ENCODE data around the gene NFATC4.
"Not testable (repeated sequence)": the region's sequence is repeated elsewhere in the genome, so short reads cannot be mapped to it uniquely, and the experiment has no call there.

The NFATC4 gene

DNA sequence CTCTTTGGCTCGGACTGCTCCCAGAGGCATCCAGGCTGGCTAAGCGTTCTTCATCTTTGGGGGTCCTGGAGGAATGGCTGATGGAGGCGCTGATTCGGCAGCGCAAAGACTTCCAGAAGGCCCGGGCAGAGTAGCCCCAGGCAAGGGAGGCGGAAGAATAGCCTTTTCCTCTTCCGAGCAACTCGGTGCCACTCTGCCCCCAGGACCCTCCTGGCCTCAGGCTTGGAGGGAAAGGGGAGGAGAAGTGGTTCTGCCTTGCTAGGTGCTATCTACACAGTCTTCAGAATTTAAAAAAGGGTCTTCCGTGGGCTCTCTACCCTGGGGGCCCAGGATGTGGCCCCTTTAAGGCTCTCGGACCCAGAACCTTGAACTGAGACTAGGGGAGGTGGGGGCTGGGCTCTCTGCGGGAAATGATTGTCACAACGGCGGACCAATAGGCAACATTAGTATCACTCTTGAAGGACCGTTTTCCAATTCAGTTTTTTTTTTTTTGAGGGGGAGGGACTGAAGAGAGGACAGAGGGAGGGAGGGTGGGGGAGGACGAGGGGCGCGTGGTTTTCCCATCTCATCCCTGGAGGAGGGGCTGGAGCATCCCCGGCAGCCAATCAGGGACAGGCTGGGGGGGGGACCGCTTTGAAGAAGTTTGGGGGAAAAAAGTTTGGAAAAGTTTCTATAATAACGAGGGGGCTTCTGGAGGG is at the start of gene NFATC4:
Gene NFATC4 (plus strand): TSS at position 671 of the 698 bp plus-strand sequence. CDS start 157 bp downstream, outside the sequence.
- DNase-seq (ENCODE audit: low spot score in 2 of 2) (no peak), ATAC-seq (replicated peaks; ENCODE audit: extremely low read depth, poor library complexity, severe bottlenecking) (no peak)
- Mint-ChIP-seq H3K4me3 (peak within 1 kb of the TSS; percentile 70), H3K9me3 (no peaks in the 10 kb centered on the region), H3K27ac (ENCODE audit: low read depth) (no peak within 1 kb of the TSS), H3K36me3 (ENCODE audit: insufficient read depth) (peaks cover 9% of the 10 kb centered on the region), H3K27me3 (peaks cover 62% of the 10 kb centered on the region), H3K4me1 (peaks cover 34% of the 10 kb centered on the region)

DNA sequence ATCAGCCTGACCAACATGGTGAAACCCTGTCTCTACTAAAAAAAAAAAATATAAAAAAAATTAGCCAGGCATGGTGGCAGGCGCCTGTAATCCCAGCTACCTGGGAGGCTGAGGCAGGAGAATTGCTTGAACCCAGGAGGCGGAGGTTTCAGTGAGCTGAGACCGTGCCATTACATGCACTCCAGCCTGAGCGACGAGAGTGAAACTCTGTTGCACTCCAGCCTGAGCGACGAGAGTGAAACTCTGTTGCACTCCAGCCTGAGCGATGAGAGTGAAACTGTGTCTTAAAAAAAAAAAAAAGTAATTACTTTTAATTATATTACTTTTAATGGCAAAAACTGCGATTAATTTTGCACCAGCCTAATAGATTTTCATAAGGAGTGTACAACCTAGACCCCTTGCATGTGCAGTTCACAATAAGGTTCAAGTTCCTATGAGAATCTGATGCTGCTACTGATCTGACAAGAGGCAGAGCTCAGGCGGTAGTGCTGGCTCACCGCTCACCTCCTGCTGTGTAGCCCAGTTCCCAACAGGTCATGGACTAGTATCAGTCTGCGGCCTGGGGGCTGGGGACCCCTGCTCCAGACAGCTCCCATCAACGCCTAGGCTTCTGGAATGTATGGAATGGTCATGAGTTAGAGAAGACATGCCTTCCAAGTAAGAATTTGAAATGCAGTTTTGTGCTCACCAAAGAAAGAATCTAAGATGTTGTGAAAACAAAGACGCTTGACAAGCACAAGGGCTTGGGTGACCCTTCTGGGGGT is 46.6 kb upstream of the NFATC4 start:
- H3K4me3 Mint-ChIP-seq = no peak overlapping the region
- peaks cover 17% of the 10 kb centered on the region for H3K4me1 Mint-ChIP-seq

DNA sequence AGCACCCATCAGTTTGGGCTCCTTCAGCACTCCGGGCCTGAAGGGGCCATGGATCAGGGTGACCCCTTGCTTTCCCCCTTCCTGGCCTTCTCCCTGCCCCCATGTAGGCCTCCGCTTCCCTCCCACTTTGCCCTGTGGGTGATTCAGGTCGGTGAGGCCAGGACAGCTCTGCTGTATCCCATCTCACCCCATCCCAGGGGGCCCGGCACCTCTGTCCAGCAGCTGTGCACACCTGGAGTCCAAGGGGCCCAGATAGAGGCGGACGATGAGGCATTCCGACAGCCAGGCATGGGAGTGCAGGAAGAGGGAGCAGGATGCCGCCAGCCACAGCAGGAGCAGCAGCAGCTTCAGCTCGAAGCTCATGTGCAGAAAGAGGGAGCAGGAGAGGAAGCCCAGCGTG is 45.3 kb upstream of the NFATC4 start:
- Mint-ChIP-seq H3K36me3 (ENCODE audit: insufficient read depth) (no peaks in the 10 kb centered on the region), H3K27me3 (no peaks in the 10 kb centered on the region), H3K4me1 (peaks cover 26% of the 10 kb centered on the region), H3K9me3 (no peaks in the 10 kb centered on the region), H3K4me3 (no peak overlapping the region), H3K27ac (ENCODE audit: low read depth) (no peak overlapping the region)
- ATAC-seq (replicated peaks; ENCODE audit: extremely low read depth, poor library complexity, severe bottlenecking) (no peak), DNase-seq (ENCODE audit: low spot score in 2 of 2) (no peak)

More for the DNA sequence above, 46.6 kb upstream of the NFATC4 start:
- Mint-ChIP-seq H3K27ac (ENCODE audit: low read depth) (no peak overlapping the region), H3K27me3 (no peaks in the 10 kb centered on the region), H3K36me3 (ENCODE audit: insufficient read depth) (no peaks in the 10 kb centered on the region), H3K9me3 (no peaks in the 10 kb centered on the region)
- ATAC-seq (replicated peaks; ENCODE audit: extremely low read depth, poor library complexity, severe bottlenecking) = no peak
- no peak for DNase-seq (ENCODE audit: low spot score in 2 of 2)

DNA sequence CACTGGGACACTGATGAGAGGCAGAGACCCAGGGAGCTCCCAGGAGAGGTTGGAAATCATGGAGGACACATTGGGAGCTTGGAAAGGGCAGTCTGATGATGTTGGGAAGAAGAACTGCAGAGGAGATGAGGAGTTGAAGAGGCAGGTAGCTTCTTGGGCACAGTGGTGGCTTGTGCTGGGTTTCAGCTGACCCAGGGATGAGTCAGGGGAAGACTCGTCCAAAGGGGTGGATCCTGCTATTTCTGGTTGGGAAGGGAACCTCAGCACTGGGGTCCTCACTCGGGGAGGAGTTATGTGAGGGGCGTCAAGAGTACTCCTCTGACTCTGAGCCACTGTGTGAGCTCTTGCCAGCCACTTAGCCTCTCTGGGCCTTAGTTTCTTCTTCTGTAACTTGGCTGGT is 44.6 kb upstream of the NFATC4 start:
- H3K27ac Mint-ChIP-seq (ENCODE audit: low read depth) = no peak overlapping the region
- peaks cover 32% of the 10 kb centered on the region for H3K4me1 Mint-ChIP-seq
- ATAC-seq (replicated peaks; ENCODE audit: extremely low read depth, poor library complexity, severe bottlenecking) (no peak), DNase-seq (ENCODE audit: low spot score in 2 of 2) (no peak)
- H3K27me3 Mint-ChIP-seq = no peaks in the 10 kb centered on the region
- H3K4me3 Mint-ChIP-seq = no peak overlapping the region
- H3K9me3 Mint-ChIP-seq = no peaks in the 10 kb centered on the region
- H3K36me3 Mint-ChIP-seq (ENCODE audit: insufficient read depth) = no peaks in the 10 kb centered on the region

DNA sequence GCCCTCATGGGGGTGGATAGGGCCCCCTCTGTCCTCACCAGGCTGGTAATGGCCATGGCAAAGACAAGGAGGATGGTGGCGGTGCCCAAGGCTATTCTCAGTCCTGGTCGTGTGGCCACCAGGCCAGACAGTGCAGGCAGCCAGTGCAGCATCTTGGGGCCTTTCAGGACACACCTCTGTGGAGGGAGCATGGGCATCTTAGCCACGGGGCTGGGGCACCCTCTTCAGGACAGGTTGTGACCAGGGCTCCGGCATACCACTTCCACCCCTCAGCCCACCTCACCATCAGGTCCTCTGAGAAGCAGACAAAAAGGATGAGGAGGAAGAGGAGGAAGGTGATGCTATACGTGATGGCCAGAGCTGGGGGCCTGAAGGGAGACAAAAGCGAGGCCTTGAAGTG is 44.0 kb upstream of the NFATC4 start:
- no peaks in the 10 kb centered on the region for H3K9me3 Mint-ChIP-seq
- H3K36me3 Mint-ChIP-seq (ENCODE audit: insufficient read depth) = no peaks in the 10 kb centered on the region
- no peak for DNase-seq (ENCODE audit: low spot score in 2 of 2)
- ATAC-seq (replicated peaks; ENCODE audit: extremely low read depth, poor library complexity, severe bottlenecking) = no peak
- peaks cover 34% of the 10 kb centered on the region for H3K4me1 Mint-ChIP-seq
- H3K4me3 Mint-ChIP-seq = no peak overlapping the region
- no peaks in the 10 kb centered on the region for H3K27me3 Mint-ChIP-seq
- peak overlapping the region; percentile 22 for H3K27ac Mint-ChIP-seq (ENCODE audit: low read depth)

DNA sequence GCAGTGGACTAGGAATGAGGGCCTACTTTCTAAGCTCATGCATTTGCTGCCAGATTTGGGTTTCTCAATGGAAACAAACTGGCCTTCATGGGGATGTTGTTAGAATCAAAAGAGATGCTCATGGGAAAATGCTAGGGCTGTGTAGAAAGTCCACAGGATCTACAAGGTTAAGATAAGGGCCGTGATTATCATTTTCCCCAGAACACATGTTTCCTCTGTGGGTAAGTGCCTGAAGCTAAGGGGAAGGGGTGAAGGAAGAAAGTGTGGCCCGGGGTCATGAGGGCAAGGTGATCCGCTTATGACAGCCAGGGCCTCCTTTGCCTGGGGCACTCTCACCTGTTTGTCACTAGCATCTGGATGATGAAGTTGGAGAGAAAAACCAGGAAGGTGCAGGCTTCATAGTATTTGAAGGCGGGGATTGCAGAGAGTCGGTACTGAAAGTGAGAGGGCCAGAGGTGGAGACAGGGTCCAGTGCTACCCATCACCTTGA is 42.9 kb upstream of the NFATC4 start:
- ATAC-seq (replicated peaks; ENCODE audit: extremely low read depth, poor library complexity, severe bottlenecking) (no peak), DNase-seq (ENCODE audit: low spot score in 2 of 2) (no peak)
- H3K4me1 Mint-ChIP-seq = peaks cover 40% of the 10 kb centered on the region
- H3K4me3 Mint-ChIP-seq = no peak overlapping the region
- H3K27me3 Mint-ChIP-seq = no peaks in the 10 kb centered on the region
- no peak overlapping the region for H3K27ac Mint-ChIP-seq (ENCODE audit: low read depth)
- H3K9me3 Mint-ChIP-seq = no peaks in the 10 kb centered on the region
- H3K36me3 Mint-ChIP-seq (ENCODE audit: insufficient read depth) = peaks cover 8% of the 10 kb centered on the region

DNA sequence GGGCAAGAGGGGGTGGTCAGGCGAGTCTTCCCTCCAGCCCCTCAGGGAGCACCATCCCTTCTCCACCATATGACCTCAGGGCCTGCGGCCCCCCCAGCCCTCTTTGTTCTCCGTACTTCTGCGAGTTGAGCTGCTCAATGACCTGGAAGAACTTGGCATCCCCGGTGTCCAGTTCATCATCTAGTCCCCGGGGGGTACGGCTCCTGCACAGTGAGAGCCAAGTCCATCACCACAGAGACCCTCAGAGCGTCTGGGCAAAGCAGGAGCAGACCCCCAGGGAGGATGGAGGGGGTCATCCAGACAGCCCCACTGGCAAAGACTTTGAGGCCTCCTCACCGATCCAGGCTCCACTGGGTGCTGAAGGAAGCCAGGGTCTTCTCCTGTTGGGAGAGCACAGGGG is 42.0 kb upstream of the NFATC4 start:
- Mint-ChIP-seq H3K4me3 (no peak overlapping the region), H3K9me3 (no peaks in the 10 kb centered on the region), H3K4me1 (peaks cover 48% of the 10 kb centered on the region), H3K36me3 (ENCODE audit: insufficient read depth) (peaks cover 11% of the 10 kb centered on the region), H3K27ac (ENCODE audit: low read depth) (no peak overlapping the region), H3K27me3 (no peaks in the 10 kb centered on the region)
- ATAC-seq (replicated peaks; ENCODE audit: extremely low read depth, poor library complexity, severe bottlenecking) = no peak
- no peak for DNase-seq (ENCODE audit: low spot score in 2 of 2)

DNA sequence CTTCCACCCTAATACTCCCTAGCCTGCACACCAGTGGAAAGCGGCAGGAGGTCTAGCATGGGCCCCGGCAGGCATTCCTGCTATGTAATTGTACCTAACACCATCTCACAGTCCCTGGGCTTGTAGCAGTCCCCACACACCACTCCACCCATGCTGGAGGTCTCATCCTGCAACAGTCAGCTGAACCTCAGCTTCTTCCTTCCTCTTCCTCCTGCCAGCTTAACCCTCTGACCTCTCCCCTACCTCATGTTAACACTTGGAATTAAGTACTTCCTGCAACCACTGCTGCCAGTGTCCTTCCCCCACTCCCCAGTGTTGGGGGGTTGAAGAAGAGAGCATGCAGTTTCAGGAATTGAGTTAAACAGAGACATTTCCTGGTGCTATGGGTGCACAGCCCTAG is 40.7 kb upstream of the NFATC4 start:
- no peaks in the 10 kb centered on the region for H3K9me3 Mint-ChIP-seq
- peak overlapping the region; percentile 48 for H3K4me3 Mint-ChIP-seq
- DNase-seq (ENCODE audit: low spot score in 2 of 2) (no peak), ATAC-seq (replicated peaks; ENCODE audit: extremely low read depth, poor library complexity, severe bottlenecking) (no peak)
- H3K36me3 Mint-ChIP-seq (ENCODE audit: insufficient read depth) = peaks cover 15% of the 10 kb centered on the region
- H3K27me3 Mint-ChIP-seq = no peaks in the 10 kb centered on the region
- H3K4me1 Mint-ChIP-seq = peaks cover 60% of the 10 kb centered on the region
- peak overlapping the region; percentile 79 for H3K27ac Mint-ChIP-seq (ENCODE audit: low read depth)

DNA sequence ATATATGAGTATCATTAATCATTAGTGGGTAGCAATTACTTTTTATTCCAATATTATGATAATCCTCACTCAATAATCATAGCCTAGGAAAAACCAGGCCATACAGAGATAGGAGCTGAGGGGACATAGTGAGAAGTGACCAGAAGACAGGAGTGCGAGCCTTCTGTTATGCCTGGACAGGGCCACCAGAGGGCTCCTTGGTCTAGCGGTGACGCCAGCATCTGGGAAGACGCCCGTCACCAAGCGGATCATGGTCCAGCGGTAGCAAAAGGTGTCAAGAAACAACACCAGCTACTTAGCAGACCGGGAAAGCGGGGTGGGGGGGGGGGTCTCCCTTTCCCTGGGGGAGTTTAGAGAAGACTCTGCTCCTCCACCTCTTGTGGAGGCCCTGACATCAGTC is 40.1 kb upstream of the NFATC4 start:
- Mint-ChIP-seq H3K4me3 (peak overlapping the region; percentile 48), H3K27ac (ENCODE audit: low read depth) (peak overlapping the region; percentile 79), H3K36me3 (ENCODE audit: insufficient read depth) (peaks cover 19% of the 10 kb centered on the region), H3K4me1 (peaks cover 62% of the 10 kb centered on the region)
- not testable (repeated sequence) for H3K9me3 Mint-ChIP-seq; DNase-seq (ENCODE audit: low spot score in 2 of 2); H3K27me3 Mint-ChIP-seq; ATAC-seq (replicated peaks; ENCODE audit: extremely low read depth, poor library complexity, severe bottlenecking)

DNA sequence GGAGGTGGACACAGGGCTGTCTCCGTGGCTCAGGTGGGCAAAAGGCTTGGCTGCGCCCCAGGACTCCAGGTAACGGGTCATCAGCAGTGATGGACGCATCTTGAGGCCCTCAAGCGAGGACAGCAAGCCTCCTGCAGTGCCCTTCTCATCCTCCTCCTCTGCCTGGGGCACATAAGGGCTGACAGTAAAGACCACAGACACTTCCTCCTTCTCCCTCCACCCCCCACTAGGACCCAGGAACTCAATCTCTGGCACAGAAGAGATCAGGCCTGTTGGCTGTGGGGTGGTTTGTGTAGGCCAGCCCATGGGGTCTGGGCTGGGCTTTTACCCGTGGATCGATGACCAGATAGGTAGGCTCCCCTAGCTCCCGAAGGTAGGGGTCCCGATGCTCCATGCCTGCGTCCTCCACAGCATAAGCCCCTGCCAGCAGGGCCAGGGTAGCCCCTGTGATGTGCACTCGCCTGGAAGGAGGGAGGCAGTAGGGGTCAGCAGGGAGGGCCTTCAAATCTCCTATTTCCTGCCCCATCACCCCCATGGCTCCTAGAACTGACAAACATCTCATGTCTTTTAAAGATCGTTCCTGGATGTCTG is 38.8 kb upstream of the NFATC4 start:
- H3K9me3 Mint-ChIP-seq = no peaks in the 10 kb centered on the region

DNA sequence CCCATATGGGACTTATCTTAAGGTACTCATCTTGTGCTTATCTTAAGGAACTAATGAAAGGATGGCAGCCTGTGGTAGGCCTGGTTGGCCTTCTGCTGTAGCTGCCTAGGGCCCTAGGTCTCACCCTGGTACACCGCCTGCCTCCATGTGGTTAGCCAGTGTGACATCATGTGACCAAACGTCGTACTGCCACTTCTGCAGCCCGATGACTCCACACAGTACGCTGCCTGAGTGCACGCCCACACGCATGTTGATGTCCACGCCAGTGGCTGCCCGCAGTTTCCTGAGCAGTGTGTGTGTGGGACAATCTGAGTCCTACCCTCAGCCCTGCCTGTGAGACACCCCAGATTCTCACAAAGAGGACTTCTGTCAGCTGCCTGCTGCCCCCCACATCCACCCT is 38.2 kb upstream of the NFATC4 start:
- peak overlapping the region; percentile 79 for H3K27ac Mint-ChIP-seq (ENCODE audit: low read depth)

More for the DNA sequence above, 38.8 kb upstream of the NFATC4 start:
- H3K4me3 Mint-ChIP-seq = peak overlapping the region; percentile 53
- H3K27ac Mint-ChIP-seq (ENCODE audit: low read depth) = peak overlapping the region; percentile 79
- H3K27me3 Mint-ChIP-seq = no peaks in the 10 kb centered on the region
- H3K36me3 Mint-ChIP-seq (ENCODE audit: insufficient read depth) = peaks cover 21% of the 10 kb centered on the region
- DNase-seq (ENCODE audit: low spot score in 2 of 2) (no peak), ATAC-seq (replicated peaks; ENCODE audit: extremely low read depth, poor library complexity, severe bottlenecking) (no peak)
- peaks cover 56% of the 10 kb centered on the region for H3K4me1 Mint-ChIP-seq

DNA sequence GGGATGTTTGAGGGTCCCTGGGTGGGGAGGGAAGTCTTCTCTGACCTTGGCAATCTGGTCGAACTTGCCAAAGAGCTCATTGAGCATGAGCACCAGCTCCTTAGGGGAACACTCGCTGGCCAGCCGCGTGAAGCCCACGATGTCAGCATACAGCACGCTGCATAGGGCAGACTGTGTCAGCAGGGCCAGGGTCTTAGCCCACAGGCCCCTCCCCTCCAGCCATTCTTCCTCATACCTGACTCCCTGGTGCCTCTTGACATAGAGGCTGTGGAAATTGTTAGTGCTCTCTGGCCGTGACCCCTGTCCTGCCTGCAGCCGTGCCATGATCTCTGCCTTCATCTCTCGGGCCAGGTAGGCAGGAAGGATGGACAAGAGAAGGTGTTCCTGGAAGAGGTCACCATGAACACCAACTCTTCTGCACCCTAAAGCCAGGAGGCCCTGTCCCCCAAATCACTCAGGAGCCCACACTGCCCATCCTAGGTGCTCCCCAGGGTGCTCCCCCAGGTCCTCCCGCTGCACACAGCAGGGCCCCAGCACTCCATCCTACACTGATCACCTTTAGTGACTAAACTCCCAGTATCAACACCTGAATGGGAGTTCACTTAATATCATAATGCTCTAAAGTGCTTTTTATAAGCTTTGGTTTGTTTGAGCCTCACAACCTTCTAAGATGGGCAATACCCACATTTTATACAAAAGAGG is 36.9 kb upstream of the NFATC4 start:
- Mint-ChIP-seq H3K27ac (ENCODE audit: low read depth) (peak overlapping the region; percentile 83), H3K9me3 (no peaks in the 10 kb centered on the region), H3K36me3 (ENCODE audit: insufficient read depth) (peaks cover 21% of the 10 kb centered on the region), H3K4me3 (no peak overlapping the region), H3K27me3 (peaks cover 12% of the 10 kb centered on the region), H3K4me1 (peaks cover 65% of the 10 kb centered on the region)
- ATAC-seq (replicated peaks; ENCODE audit: extremely low read depth, poor library complexity, severe bottlenecking) = no peak
- DNase-seq (ENCODE audit: low spot score in 2 of 2) = no peak

More for the DNA sequence above, 38.2 kb upstream of the NFATC4 start:
- Mint-ChIP-seq H3K9me3 (no peaks in the 10 kb centered on the region), H3K4me1 (peaks cover 56% of the 10 kb centered on the region), H3K36me3 (ENCODE audit: insufficient read depth) (peaks cover 21% of the 10 kb centered on the region), H3K4me3 (peak overlapping the region; percentile 53), H3K27me3 (peaks cover 2% of the 10 kb centered on the region)
- DNase-seq (ENCODE audit: low spot score in 2 of 2) (peak; percentile 60 to 82), ATAC-seq (replicated peaks; ENCODE audit: extremely low read depth, poor library complexity, severe bottlenecking) (peak; percentile 87)
